HG03066 (cell line): ENCODE measurements around the gene METTL25B.
A peak's percentile ranks its signal among the peaks of the same experiment; 100 is the strongest.

ENCODE experiments used
- ATAC-seq: cut with Tn5 transposase; IDR thresholded peaks from one replicate; pipeline ENCODE4 v1.9.1; 2021; ENCODE audit warnings: low read depth; ENCODE audit not compliant: unreplicated experiment

Gene METTL25B

GRCh38 chr1:156727926-156728598 is at the start of gene METTL25B:
METTL25B (plus strand) TSS chr1:156728469; CDS start chr1:156729105, 636 bp downstream.
- ATAC-seq: peak; percentile 63

DNA sequence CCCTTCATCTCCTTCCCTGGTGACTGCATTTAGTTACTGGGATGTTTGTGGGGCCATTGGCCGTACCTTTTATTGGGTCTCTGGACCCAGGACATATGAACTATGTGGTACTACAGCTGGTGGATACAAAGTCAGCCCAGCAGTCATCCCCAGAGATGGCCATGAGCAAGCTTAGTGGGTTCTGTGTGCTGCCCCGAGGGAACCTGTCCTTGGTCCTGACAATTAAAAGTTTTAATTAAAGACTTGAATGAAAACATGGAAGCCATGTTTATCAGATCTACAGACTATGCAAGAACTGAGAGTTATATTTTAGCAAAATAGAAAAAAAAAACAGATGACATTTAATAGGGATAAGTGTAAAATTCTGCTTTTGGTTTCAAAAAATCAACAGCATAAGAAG is 48.2 kb upstream of the METTL25B start:
- no peak for ATAC-seq

DNA sequence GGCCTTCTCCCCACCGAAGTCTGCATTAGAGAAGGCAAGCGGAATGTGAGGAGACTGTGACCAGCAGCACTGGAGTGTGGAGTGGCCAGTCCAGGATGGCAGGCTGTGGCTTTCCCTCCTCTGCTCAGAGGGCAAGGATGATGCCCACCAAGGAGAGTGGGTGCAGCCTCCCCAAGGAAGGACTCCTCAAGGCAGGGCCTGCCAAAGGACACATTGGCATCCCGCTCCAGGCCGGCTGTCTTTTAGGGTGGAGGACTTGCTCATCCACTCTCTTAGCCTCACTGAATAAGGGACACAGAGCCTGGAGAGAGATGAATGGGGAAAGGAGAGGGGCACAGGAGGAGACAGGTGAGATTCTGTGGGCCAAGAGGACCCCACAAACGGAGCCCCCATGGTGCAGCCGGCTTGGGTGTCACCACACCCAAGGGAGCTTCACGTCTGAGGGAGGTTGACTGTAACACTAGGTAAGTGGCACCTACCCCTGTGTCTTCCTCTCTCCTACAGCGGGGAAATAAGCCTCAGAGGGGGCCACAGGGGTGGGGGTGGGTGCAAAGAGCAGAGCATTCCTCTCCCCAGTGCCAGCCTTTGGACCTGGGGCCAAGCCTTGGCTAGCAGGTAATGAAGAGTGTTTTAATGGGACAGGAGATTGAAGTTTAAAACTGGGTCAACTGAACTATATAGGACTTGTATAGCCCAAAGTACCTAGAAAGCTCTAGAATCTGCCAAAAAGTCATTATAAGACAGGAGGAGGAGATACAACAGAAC is 46.9 kb upstream of the METTL25B start:
- no peak for ATAC-seq

- ATAC-seq: no peak
Observed at GRCh38 chr1:156682166-156682890, 45.9 kb upstream of the METTL25B start.

- no peak for ATAC-seq
Observed at GRCh38 chr1:156684227-156684782, 44.0 kb upstream of the METTL25B start.

GRCh38 chr1:156689035-156689952 is 39.0 kb upstream of the METTL25B start:
- no peak for ATAC-seq

DNA sequence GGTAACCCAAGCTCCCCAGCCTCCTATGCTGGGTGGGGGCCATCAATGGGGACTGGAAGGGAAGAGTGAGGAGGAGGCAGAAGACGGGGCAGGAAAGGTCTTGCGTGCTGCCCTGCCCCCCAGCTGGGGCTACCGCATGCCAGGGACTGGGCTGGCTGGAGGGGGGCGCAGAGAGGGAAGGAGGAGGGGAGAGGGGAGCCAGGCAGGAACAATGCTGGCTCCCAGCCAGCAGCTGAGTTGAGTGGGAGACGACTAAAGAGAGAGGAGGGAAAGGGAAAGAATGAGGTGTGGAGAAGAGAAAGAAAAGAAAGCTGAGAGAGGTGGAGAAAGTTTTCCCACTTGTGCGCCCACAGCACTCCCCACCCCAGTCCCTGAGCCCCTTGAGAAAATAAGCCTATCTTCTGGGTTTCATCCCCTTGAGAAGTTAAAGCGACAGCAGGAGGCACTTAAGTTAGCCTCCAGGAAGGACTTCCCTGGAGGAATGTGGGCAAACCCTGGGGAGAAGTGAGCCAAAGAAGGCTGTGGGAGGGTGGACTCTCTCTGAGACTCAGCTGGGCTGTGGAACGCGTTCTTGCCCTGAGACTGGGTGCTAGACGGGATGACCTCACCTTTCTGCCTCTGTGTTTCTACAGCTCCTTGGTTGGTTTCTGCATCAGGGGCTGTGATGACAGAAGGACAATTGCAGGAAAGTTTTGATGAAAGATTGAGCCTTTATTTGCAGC is 38.2 kb upstream of the METTL25B start:
- ATAC-seq: no peak

DNA sequence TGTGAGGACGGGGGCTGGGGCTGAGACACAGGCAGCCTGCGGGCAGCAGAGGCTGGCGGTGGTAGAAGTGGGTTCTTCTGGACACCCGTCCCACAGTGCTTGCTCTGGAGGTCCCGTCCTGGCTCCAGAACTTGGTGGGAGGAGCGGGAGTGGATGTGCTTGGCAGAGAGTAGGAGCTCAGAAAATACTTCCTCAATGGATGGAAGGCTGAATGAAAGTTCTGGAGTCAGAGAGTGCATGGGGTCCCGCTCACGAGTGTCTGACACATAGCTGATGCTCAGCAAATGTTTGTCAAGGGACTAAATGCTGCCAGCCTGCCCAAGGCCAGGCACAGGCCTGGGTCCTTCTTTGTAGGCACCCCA is 37.6 kb upstream of the METTL25B start:
- ATAC-seq: no peak

GRCh38 chr1:156691191-156691590 is 37.1 kb upstream of the METTL25B start:
- no peak for ATAC-seq

GRCh38 chr1:156691665-156692440 is 36.4 kb upstream of the METTL25B start:
- no peak for ATAC-seq

- ATAC-seq: no peak
Observed at GRCh38 chr1:156692441-156692924, 35.8 kb upstream of the METTL25B start.

DNA sequence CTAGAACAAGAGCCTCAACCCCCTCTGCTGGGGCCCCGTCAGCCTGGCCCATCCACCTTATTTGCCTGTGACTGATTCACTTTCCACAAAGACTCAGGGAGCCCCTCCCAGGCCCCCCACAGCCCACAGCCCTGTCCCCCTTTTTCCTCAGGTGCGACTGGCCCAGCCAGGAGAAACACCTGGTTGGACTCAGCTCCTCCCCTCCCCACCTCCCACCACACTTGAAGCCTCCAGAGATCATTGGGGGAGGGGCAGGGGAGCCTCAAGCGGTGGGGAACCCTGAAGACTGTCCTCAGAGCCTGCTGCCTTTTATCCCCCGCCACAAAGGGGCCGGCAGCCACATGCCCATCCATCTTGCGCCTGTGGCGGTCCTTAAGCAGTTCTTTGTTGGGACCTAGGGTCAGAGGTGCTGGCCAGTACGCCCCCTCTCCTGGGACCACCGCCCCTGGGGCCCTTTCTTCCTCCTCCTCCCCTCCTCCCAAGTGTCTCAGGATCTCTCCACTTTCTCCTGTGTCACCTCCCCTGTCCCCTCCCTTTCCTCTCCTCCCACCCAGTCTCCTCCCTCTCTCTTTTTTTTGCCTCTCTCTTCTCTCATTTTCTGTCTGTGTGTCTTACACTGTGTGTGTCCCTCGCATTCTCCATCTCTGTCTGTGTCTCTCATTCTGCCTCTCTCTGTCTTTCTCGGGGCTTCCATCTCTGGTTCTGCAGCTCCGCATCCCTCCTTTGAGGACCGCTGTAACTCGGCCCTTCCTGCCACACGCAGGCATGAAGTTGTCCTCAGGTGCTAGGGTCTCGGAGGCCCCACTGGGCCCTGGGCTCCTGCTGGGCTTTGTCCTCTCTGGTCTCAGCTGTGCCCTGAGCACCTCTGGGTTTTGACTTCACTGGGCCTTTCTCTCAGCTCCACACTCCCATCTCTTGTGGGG is 35.1 kb upstream of the METTL25B start:
- no peak for ATAC-seq

GRCh38 chr1:156693848-156694689 is 34.2 kb upstream of the METTL25B start:
- no peak for ATAC-seq

DNA sequence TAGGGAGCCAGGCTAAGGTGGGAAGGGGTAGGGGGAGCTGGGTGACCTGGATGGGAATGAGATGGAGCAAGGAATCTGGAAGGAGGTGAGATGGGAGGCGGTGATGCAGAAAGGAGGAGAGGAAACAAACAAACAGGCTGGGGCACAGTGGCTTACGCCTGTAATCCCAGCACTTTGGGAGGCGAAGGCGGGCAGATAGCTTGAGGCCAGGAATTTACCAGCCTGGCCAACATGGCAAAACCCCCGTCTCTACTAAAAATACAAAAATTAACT is 33.6 kb upstream of the METTL25B start:
- no peak for ATAC-seq

DNA sequence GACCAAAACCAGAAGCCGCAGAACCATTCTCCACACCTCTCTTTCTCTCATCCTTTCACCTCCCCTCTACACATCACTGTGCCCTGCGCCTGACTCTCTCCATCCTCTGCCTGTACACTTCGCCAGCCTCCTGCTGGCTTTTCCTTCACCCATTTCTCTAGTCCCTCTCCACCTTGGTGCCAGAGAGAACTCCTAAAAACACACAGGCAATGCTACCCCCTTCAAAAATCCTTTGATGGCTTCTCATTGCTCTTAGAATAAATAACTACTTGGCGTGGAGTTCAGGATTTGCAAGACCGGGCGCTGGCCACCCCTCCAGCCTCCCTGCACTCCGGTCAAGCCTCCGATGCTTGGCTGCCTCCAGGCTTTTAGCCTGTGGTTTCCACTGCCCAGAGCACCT is 31.5 kb upstream of the METTL25B start:
- ATAC-seq: no peak

- ATAC-seq: no peak
Observed at GRCh38 chr1:156697481-156697880, 30.8 kb upstream of the METTL25B start.

- no peak for ATAC-seq
Observed at GRCh38 chr1:156698995-156699394, 29.3 kb upstream of the METTL25B start.
